GM12878 (cell line): ENCODE data around the gene TRAPPC3L. TPM values are rescaled to one million over a fixed set of nuclear protein-coding genes. Genes with fewer than 3 reads are reported as not detected.

Experiments
- ATAC-seq: fragments of 200-7000 bp; cut with Tn5 transposase; 3 replicates; pipeline ENCODE4 v1.9.1; 2020; ENCODE audit warnings: mild to moderate bottlenecking, moderate library complexity
- BruUV-seq: library from RNA; stranded (reverse); fragments of 400-500 nt; replicated peaks from 2 replicates; lab custom pipeline; 2021; lab: Mats Ljungman, UMichigan
- CTCF ChIA-PET: fragments of 300-600 bp; sonication (Branson Sonifier 250); formaldehyde crosslinking; extraction: SDS; loops from one replicate; lab custom pipeline; 2021; ENCODE audit warnings: inconsistent platforms; lab: Yijun Ruan, JAX
- POLR2A ChIA-PET: fragments of 350-600 bp; formaldehyde crosslinking; extraction: SDS; loops from one replicate; lab custom pipeline; 2021; ENCODE audit warnings: inconsistent platforms; lab: Charles Lee
- RAD21 ChIA-PET: fragments of 300-600 bp; sonication (Branson Sonifier 250); formaldehyde crosslinking; loops from one replicate; lab custom pipeline; 2023; ENCODE audit warnings: antibody characterized with exemption; ENCODE audit not compliant: unreplicated experiment; lab: Charles Lee
- SMC1A ChIA-PET: fragments of 300-600 bp; sonication (Branson Sonifier 250); formaldehyde crosslinking; loops from one replicate; lab custom pipeline; 2023; ENCODE audit not compliant: unreplicated experiment, uncharacterized antibody; lab: Charles Lee
- DNase-seq: peaks from one replicate; pipeline ENCODE4 v3.0.0-alpha.2; 2011; ENCODE audit warnings: low read depth, low spot score
- FAIRE-seq: peaks from 3 replicates; lab custom pipeline; 2011; peaks lifted over from hg19 to GRCh38; lab: Jason Lieb, UNC
- H2AFZ ChIP-seq: 2 replicates; pipeline ENCODE4 v1.6.0; 2011; ENCODE audit warnings: low read depth, low read length, control low read depth; ENCODE audit not compliant: control insufficient read depth
- H3K27ac ChIP-seq: 2 replicates; pipeline ENCODE4 v1.5.1; 2011; ENCODE audit warnings: control low read depth; ENCODE audit not compliant: control insufficient read depth, insufficient read depth
- H3K27me3 ChIP-seq, 2 experiments: replicated peaks in 1 of 2; 2 replicates each; pipeline versions ENCODE4 v1.6.0 to v1.6.1; 2011; ENCODE audit warnings: low read length in 1 of 2; ENCODE audit not compliant: control insufficient read depth in 2 of 2, insufficient read depth in 2 of 2
- H3K36me3 ChIP-seq, 2 experiments: 2 replicates each; pipeline ENCODE4 v1.5.1; 2011; ENCODE audit warnings: low read length in 1 of 2; ENCODE audit not compliant: control insufficient read depth in 2 of 2, insufficient read depth in 2 of 2
- H3K4me1 ChIP-seq: 2 replicates; pipeline ENCODE4 v1.6.1; 2011; ENCODE audit warnings: mild to moderate bottlenecking, low read length, moderate library complexity, mixed read lengths; ENCODE audit not compliant: control insufficient read depth, insufficient read depth
- H3K4me2 ChIP-seq: 2 replicates; pipeline ENCODE4 v1.6.0; 2011; ENCODE audit warnings: control low read depth; ENCODE audit not compliant: control insufficient read depth, insufficient read depth
- H3K4me3 ChIP-seq: fragments of 200-600 bp; sonication (generic); 2 replicates; pipeline ENCODE4 v1.5.1; 2016
- H3K79me2 ChIP-seq: 2 replicates; pipeline ENCODE4 v1.6.0; 2011; ENCODE audit warnings: low read length; ENCODE audit not compliant: control insufficient read depth, insufficient read depth
- H3K9ac ChIP-seq: 2 replicates; pipeline ENCODE4 v1.8.0; 2011; ENCODE audit warnings: low read length, control low read depth, mixed read lengths; ENCODE audit not compliant: control insufficient read depth, insufficient read depth
- H3K9me3 ChIP-seq: replicated peaks from 3 replicates; pipeline ENCODE4 v1.5.1; 2011; ENCODE audit warnings: mild to moderate bottlenecking, low read length; ENCODE audit not compliant: control insufficient read depth, insufficient read depth
- H4K20me1 ChIP-seq: 2 replicates; pipeline ENCODE4 v1.6.0; 2011; ENCODE audit not compliant: control insufficient read depth, insufficient read depth
- ATF7 ChIP-seq: fragments of 450-650 bp; IDR thresholded peaks from 2 replicates; pipeline ENCODE4 v1.6.1; 2016; ENCODE audit warnings: low read depth, mild to moderate bottlenecking
- HDAC6 ChIP-seq: fragments of 200-600 bp; sonication (generic); IDR thresholded peaks from one replicate; pipeline ENCODE4 v1.8.0; 2017; ENCODE audit warnings: antibody characterized with exemption; ENCODE audit not compliant: unreplicated experiment
- IKZF2 ChIP-seq, 2 experiments: fragments of 450-650 bp; IDR thresholded peaks; 2 replicates each; pipeline ENCODE4 v1.6.1; 2017; ENCODE audit warnings: mild to moderate bottlenecking in 2 of 2, moderate library complexity in 2 of 2
- NFYA ChIP-seq: IDR thresholded peaks from 2 replicates; pipeline ENCODE4 v1.6.1; 2011; ENCODE audit warnings: low read depth, mild to moderate bottlenecking, low read length, improper control_type of control experiment, borderline replicate concordance
- NKRF ChIP-seq: fragments of 450-650 bp; conservative IDR thresholded peaks from 2 replicates; pipeline ENCODE4 v1.6.1; 2017; ENCODE audit warnings: mild to moderate bottlenecking, moderate library complexity
- PAX8 ChIP-seq: fragments of 450-650 bp; IDR thresholded peaks from 2 replicates; pipeline ENCODE4 v1.6.1; 2017; ENCODE audit warnings: mild to moderate bottlenecking, moderate library complexity
- SIX5 ChIP-seq: IDR thresholded peaks from 2 replicates; pipeline ENCODE4 v1.6.1; 2011; ENCODE audit warnings: mild to moderate bottlenecking, low read depth, low read length, moderate library complexity; ENCODE audit not compliant: severe bottlenecking
- SKIL ChIP-seq: fragments of 450-650 bp; IDR thresholded peaks from 2 replicates; pipeline ENCODE4 v1.6.1; 2017; ENCODE audit warnings: mild to moderate bottlenecking, low read depth, inconsistent platforms; ENCODE audit not compliant: poor library complexity, severe bottlenecking
- SUZ12 ChIP-seq: fragments of 200-600 bp; sonication (generic); IDR thresholded peaks from one replicate; pipeline ENCODE4 v1.6.1; 2018; ENCODE audit warnings: antibody characterized with exemption, mild to moderate bottlenecking; ENCODE audit not compliant: unreplicated experiment
- USF1 ChIP-seq: IDR thresholded peaks from 2 replicates; pipeline ENCODE4 v1.6.1; 2011; ENCODE audit warnings: borderline replicate concordance, low read depth, mild to moderate bottlenecking, moderate library complexity, mixed read lengths, low read length; ENCODE audit not compliant: insufficient read depth; ENCODE audit errors: extremely low read length
- ZBTB4 ChIP-seq: fragments of 450-650 bp; formaldehyde crosslinking; IDR thresholded peaks from 2 replicates; pipeline ENCODE4 v1.4.0; 2022; ENCODE audit warnings: mild to moderate bottlenecking, moderate library complexity
- ZZZ3 ChIP-seq: IDR thresholded peaks from 2 replicates; pipeline ENCODE4 v1.6.1; 2011; ENCODE audit warnings: low read depth; ENCODE audit not compliant: control insufficient read depth, insufficient read length
- WGBS: methylation state at CpG from one replicate; pipeline ENCODE4 v1.1.6; 2016; ENCODE audit warnings: low lambda C conversion rate; ENCODE audit not compliant: insufficient replicate concordance, insufficient coverage; ENCODE audit errors: missing lambda C conversion rate; 5-methylcytosine and 5-hydroxymethylcytosine counted together
- in situ Hi-C: fragments of 300-500 bp; cut with MboI; formaldehyde crosslinking; loops from 9 replicates; pipeline ENCODE4 v1.14.3; 2018; ENCODE audit warnings: mixed read lengths
- intact Hi-C: fragments of 100-400 bp; cut with micrococcal nuclease; formaldehyde crosslinking; loops from one replicate; pipeline ENCODE4 v1.14.2; 2022; ENCODE audit not compliant: unreplicated experiment
- polyA plus RNA-seq, 11 experiments: library from polyadenylated mRNA; depleted of rRNA in 4 of 11; unstranded in 6 of 11; stranded (reverse) in 5 of 11; fragments of >200 nt; fragmentation: Nextera tagmentation in 4 of 11; fragmentation: Illumina TruSeq in 1 of 11; extraction: Ambion mirVana in 4 of 11; extraction: Trizol in 1 of 11; gene quantifications; 1 replicate in 1 of 11; 2 replicates in 10 of 11; pipeline versions ENCODE4 v1.2.1 to v1.2.3, GENCODE V29; 2011 to 2016; ENCODE audit warnings: inconsistent platforms in 2 of 11, missing spikeins in 2 of 11, low read depth in 1 of 11
- total RNA-seq, 4 experiments: library from RNA; depleted of rRNA in 3 of 4; stranded (reverse); fragments of >200 nt in 3 of 4; fragmentation: Illumina TruSeq in 1 of 4; extraction: Trizol in 1 of 4; gene quantifications; 2 replicates each; pipeline versions ENCODE4 v1.2.1 to v1.2.3, GENCODE V29; 2013 to 2021

TRAPPC3L gene
- total and polyA plus RNA-seq, 10 of the 15 experiments (the other 5 are each of a cell fraction or from before 2014, with no cell fraction given), result not detected

- TF ChIP-seq ZZZ3 (no peak), USF1 (no peak)
Observed at GRCh38 chr6:116465246-116465645, 80.2 kb downstream of the TRAPPC3L start (continued).

GRCh38 chr6:116463301-116463700 lies 82.2 kb downstream of the TRAPPC3L start:
- DNase-seq, result no peak
- no peak overlapping the region for H3K27ac ChIP-seq
- H3K9me3 ChIP-seq, result no peaks in the 10 kb centered on the region
- H3K79me2 ChIP-seq, result no peaks in the 10 kb centered on the region
- POLR2A ChIA-PET, result no interaction called here
- no peak overlapping the region for H3K4me3 ChIP-seq
- peaks cover 0 to 3% of the 10 kb centered on the region in 2 experiments; a peak in 3 of 4 replicates for H3K27me3 ChIP-seq
- intact Hi-C loops (no loop called here), in situ Hi-C loops (no loop called here)
- TF ChIP-seq ZBTB4 (CRISPR knock-in tag) (no peak), IKZF2 (IDR thresholded peaks at IDR 0.05) (no peak), HDAC6 (no peak), NFYA (no peak), SKIL (no peak), SUZ12 (no peak), SIX5 (no peak), NKRF (no peak), ATF7 (no peak), PAX8 (no peak)
- RAD21 ChIA-PET, result no interaction called here
- no peaks in the 10 kb centered on the region for H4K20me1 ChIP-seq
- WGBS, result 99% methylated on average over 4 of the region's 4 CpGs
- no peak overlapping the region for H3K4me2 ChIP-seq
- FAIRE-seq, result no peak
- CTCF ChIA-PET, result interaction anchor here (0.6 to 1.5 kb wide), 6 partner anchors 12 to 177 kb away, joined by 3 to 4 read pairs (median 3); no protein-coding TSS in a partner anchor
- no peak overlapping the region for H3K9ac ChIP-seq
- SMC1A ChIA-PET, result interaction anchor here (0.6 to 1.5 kb wide), 6 partner anchors 14 to 490 kb away, joined by 3 to 4 read pairs (median 3); no protein-coding TSS in a partner anchor
- no peaks in the 10 kb centered on the region for H3K36me3 ChIP-seq
- H3K4me1 ChIP-seq, result peaks cover 17% of the 10 kb centered on the region
- no TSS peak for BruUV-seq
- ATAC-seq, result no peak
- no peak overlapping the region for H2AFZ ChIP-seq
